Muscle layer of duodenum (tissue), 2 donors: Measurements from ENCODE around the gene NMT2.
"Not testable (repeated sequence)": the region's sequence is repeated elsewhere in the genome, so short reads cannot be mapped to it uniquely, and the experiment has no call there.

Experiments
- H3K27ac ChIP-seq: one replicate; pipeline ENCODE4 v1.7.0; 2013; ENCODE audit warnings: mild to moderate bottlenecking, low read length
- H3K27me3 ChIP-seq: one replicate; pipeline ENCODE4 v1.7.0; 2013; ENCODE audit warnings: low read depth, mild to moderate bottlenecking, control low read depth, low read length
- H3K36me3 ChIP-seq, 2 donors: one replicate each; pipeline ENCODE4 v1.7.0; 2013; ENCODE audit warnings: low read length in 2 of 2, control low read depth in 1 of 2, mild to moderate bottlenecking in 1 of 2; ENCODE audit not compliant: insufficient read depth in 2 of 2, control insufficient read depth in 1 of 2
- H3K4me1 ChIP-seq, 2 donors: one replicate each; pipeline ENCODE4 v1.7.0; 2013; ENCODE audit warnings: low read length in 2 of 2, mild to moderate bottlenecking in 2 of 2, control low read depth in 1 of 2, moderate library complexity in 1 of 2; ENCODE audit not compliant: insufficient read depth in 2 of 2, control insufficient read depth in 1 of 2
- H3K4me3 ChIP-seq, 2 donors: one replicate each; pipeline ENCODE4 v1.7.0; 2013; ENCODE audit warnings: low read length in 2 of 2, low read depth in 1 of 2, mild to moderate bottlenecking in 1 of 2
- H3K9me3 ChIP-seq, 2 donors: one replicate each; pipeline ENCODE4 v1.7.0; 2013; ENCODE audit warnings: low read length in 2 of 2, control low read depth in 1 of 2, mild to moderate bottlenecking in 1 of 2; ENCODE audit not compliant: control insufficient read depth in 1 of 2
- donor health status: healthy.

Gene NMT2

DNA sequence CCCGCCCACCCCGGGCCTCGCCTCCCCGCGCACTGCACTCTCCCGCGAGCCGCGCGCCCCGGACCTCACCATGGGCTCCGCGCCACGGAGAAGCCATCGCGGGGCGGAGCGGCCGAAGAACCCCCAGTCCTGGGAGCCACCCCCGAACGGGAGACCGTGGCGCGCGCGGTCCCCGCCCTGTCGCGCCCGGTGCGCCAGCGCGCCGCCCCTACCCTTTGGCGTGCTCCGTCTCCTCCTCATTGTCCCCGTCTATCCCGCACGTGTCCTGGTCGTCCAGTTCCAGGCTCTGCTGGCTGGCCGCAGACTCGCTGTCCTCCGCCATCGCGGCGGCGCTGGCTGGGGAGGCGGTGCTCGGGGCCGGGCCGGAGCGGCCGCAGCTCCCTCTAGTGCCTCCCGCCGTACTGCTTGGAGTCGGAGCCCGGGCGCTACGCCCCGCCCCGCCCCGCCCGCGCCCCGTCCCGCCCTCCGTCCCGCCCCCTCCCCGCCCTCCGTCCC is at the start of gene NMT2:
TSS of gene NMT2 (minus strand) at position 403 of the 495 bp plus-strand sequence. CDS start at position 322, 81 bp downstream.
- Histone ChIP-seq H3K36me3 (no peaks in the 10 kb centered on the region), H3K4me1 (peaks cover 11 to 17% of the 10 kb centered on the region in 2 donors), H3K27me3 (no peaks in the 10 kb centered on the region), H3K9me3 (no peaks in the 10 kb centered on the region), H3K27ac (no peak within 1 kb of the TSS), H3K4me3 (peak within 1 kb of the TSS; percentile 81 to 87)

DNA sequence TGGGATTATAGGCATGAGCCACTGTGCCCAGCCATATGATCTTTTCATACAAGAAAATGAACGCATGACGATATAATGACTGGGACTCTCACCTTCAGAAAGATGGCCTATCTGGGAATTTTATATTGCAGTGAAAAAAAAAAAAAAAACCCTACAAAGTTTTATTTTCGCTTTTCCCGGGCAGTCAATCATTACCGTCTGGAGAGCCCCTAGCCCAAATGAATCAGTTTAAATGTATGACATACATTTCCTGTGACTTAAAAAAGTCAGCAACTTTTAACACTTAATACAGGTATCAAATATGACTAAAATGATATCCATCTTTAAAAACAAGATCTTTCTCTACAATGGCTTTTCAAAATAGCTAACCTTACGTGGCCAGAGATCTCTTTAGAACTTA is 48.2 kb upstream of the NMT2 start:
- H3K36me3 ChIP-seq = peaks cover 6 to 30% of the 10 kb centered on the region in 2 donors
- no peak overlapping the region for H3K27ac ChIP-seq
- no peaks in the 10 kb centered on the region for H3K27me3 ChIP-seq
- no peaks in the 10 kb centered on the region for H3K9me3 ChIP-seq
- H3K4me3 ChIP-seq = no peak overlapping the region
- H3K4me1 ChIP-seq = no peaks in the 10 kb centered on the region

GRCh38 chr10:15214237-15214636 is 45.7 kb upstream of the NMT2 start:
- Histone ChIP-seq H3K9me3 (no peaks in the 10 kb centered on the region), H3K4me3 (no peak overlapping the region), H3K27me3 (no peaks in the 10 kb centered on the region), H3K4me1 (no peaks in the 10 kb centered on the region), H3K27ac (no peak overlapping the region), H3K36me3 (peaks cover 6 to 24% of the 10 kb centered on the region in 2 donors)

GRCh38 chr10:15213461-15213861 is 45.0 kb upstream of the NMT2 start:
- H3K36me3 ChIP-seq = peaks cover 6 to 24% of the 10 kb centered on the region in 2 donors
- H3K9me3 ChIP-seq = no peaks in the 10 kb centered on the region
- no peak overlapping the region for H3K4me3 ChIP-seq
- H3K27ac ChIP-seq = no peak overlapping the region
- H3K27me3 ChIP-seq = no peaks in the 10 kb centered on the region
- no peaks in the 10 kb centered on the region for H3K4me1 ChIP-seq

DNA sequence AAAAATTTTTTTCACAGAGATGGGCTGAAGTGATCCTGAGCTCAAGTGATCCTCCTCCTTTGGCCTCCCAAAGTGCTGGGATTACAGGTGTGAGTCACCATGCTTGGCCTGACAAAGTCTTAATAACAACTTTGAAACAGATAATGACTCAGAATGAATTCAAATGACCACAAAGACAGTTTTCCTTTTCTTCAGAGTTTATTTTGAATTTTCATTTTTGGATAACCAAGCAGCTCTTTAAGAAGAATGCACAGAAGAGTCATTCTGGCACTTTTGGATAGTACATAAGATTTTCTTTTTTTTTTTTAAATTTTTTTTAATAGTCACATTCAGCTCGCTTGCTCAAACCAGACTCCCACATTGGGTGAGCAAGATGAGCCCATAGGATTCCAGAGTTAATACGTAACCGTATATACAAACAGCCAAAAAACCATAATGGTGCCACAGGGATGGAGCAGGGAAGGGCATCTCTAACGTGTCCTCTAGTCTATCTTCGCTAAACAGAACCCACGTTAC is 43.0 kb upstream of the NMT2 start:
- H3K36me3 ChIP-seq = peaks cover 6 to 24% of the 10 kb centered on the region in 2 donors
- H3K27ac ChIP-seq = no peak overlapping the region
- no peak overlapping the region for H3K4me3 ChIP-seq
- no peaks in the 10 kb centered on the region for H3K27me3 ChIP-seq
- no peaks in the 10 kb centered on the region for H3K9me3 ChIP-seq
- H3K4me1 ChIP-seq = no peaks in the 10 kb centered on the region

GRCh38 chr10:15210521-15210920 is 42.0 kb upstream of the NMT2 start:
- no peaks in the 10 kb centered on the region for H3K4me1 ChIP-seq
- H3K4me3 ChIP-seq = no peak overlapping the region
- H3K27ac ChIP-seq = no peak overlapping the region
- no peaks in the 10 kb centered on the region for H3K9me3 ChIP-seq
- no peaks in the 10 kb centered on the region for H3K27me3 ChIP-seq
- H3K36me3 ChIP-seq = peaks cover 6 to 24% of the 10 kb centered on the region in 2 donors

DNA sequence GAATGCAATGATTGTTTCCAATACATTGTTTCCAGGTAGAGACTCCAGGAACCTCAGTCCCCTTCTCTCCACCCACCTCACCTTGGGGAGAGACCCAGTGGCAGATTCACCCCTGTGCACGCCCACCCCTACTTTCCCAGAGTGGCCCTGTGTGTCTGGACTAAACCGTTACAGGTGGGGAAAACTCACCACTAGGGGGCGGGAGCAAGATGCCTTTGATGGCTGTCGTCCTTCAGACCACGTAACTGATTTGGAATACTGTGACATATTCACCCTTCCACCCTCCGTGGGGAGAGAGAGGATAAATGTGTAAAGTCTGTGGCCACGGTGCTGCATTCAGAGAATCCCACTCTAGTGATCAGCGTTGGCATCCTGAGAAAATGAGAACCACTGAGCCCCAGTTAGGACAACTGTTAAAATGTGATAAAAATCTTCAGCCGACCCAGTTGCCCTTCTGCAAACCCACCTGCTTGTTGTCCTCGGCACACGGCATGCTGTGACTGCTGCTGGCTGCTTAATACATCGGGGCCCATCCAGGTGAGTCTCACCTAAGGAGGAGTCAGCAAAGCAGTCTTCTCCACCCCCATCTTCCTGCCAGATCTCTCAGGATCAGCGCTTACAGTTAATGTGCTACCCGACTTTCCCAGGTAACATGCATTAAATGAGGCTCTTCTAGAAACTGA is 41.5 kb upstream of the NMT2 start:
- Histone ChIP-seq H3K27me3 (no peaks in the 10 kb centered on the region), H3K4me1 (no peaks in the 10 kb centered on the region), H3K9me3 (no peaks in the 10 kb centered on the region), H3K4me3 (no peak overlapping the region), H3K27ac (no peak overlapping the region), H3K36me3 (peaks cover 6 to 24% of the 10 kb centered on the region in 2 donors)

- H3K4me1 ChIP-seq = no peaks in the 10 kb centered on the region
- H3K4me3 ChIP-seq = no peak overlapping the region
- no peak overlapping the region for H3K27ac ChIP-seq
- no peaks in the 10 kb centered on the region for H3K27me3 ChIP-seq
- peaks cover 0 to 12% of the 10 kb centered on the region in 2 donors for H3K36me3 ChIP-seq
- no peaks in the 10 kb centered on the region for H3K9me3 ChIP-seq
These were observed 39.7 kb upstream of the NMT2 start for GRCh38 chr10:15208221-15208620.

GRCh38 chr10:15207410-15207809 is 38.9 kb upstream of the NMT2 start:
- not testable (repeated sequence) for H3K36me3 ChIP-seq, H3K27ac ChIP-seq, H3K27me3 ChIP-seq, H3K4me1 ChIP-seq, H3K9me3 ChIP-seq, H3K4me3 ChIP-seq

GRCh38 chr10:15202639-15203038 is 34.1 kb upstream of the NMT2 start:
- Histone ChIP-seq H3K27ac (no peak overlapping the region), H3K27me3 (no peaks in the 10 kb centered on the region), H3K9me3 (no peaks in the 10 kb centered on the region), H3K4me3 (no peak overlapping the region), H3K4me1 (peaks cover 0 to 3% of the 10 kb centered on the region in 2 donors), H3K36me3 (no peaks in the 10 kb centered on the region)

GRCh38 chr10:15202301-15202621 is 33.8 kb upstream of the NMT2 start:
- H3K4me1 ChIP-seq, H3K4me3 ChIP-seq, H3K9me3 ChIP-seq, H3K36me3 ChIP-seq, H3K27ac ChIP-seq, H3K27me3 ChIP-seq: not testable (repeated sequence)
